Measurements from ENCODE around the gene AOC2. TPM values are rescaled to one million over a fixed set of nuclear protein-coding genes. Genes with fewer than 3 reads are reported as not detected.
"Not testable (repeated sequence)": the region's sequence is repeated elsewhere in the genome, so short reads cannot be mapped to it uniquely, and the experiment has no call there.

The AOC2 gene

GRCh38 chr17:42899981-42900380 is 55.6 kb downstream of the AOC2 start:
- H3K4me3 ChIP-seq (ENCODE audit: low read length); H2AK5ac ChIP-seq (ENCODE audit: low read length); H4K5ac ChIP-seq (ENCODE audit: low read length); H3K27me3 ChIP-seq (ENCODE audit: insufficient read depth, low read length, poor library complexity); H3K27ac ChIP-seq (ENCODE audit: low read depth, low read length); H3K79me1 ChIP-seq (ENCODE audit: low read length); H4K8ac ChIP-seq (ENCODE audit: low read depth, low read length); H3K4me2 ChIP-seq (ENCODE audit: low read length); H3K9ac ChIP-seq (ENCODE audit: low read length); H3K36me3 ChIP-seq (ENCODE audit: control insufficient read depth, insufficient read depth, low read length); H3K79me2 ChIP-seq (ENCODE audit: control insufficient read depth, insufficient read depth, low read length); DNase-seq; H3K4me1 ChIP-seq (ENCODE audit: control insufficient read depth, low read depth, low read length); H3K56ac ChIP-seq (ENCODE audit: low read length); H2BK5ac ChIP-seq (ENCODE audit: low read length); H2BK15ac ChIP-seq (replicated peaks; ENCODE audit: low read depth); H2BK120ac ChIP-seq (ENCODE audit: low read depth, low read length); H3K4ac ChIP-seq (ENCODE audit: low read depth, low read length); H3K18ac ChIP-seq (ENCODE audit: low read length); H3K23ac ChIP-seq (ENCODE audit: low read length): not testable (repeated sequence)
- WGBS (ENCODE audit: extremely low coverage, insufficient coverage, low lambda C conversion rate): no CpG with 5 or more reads among the region's 3 CpGs

Small RNAs within 50 kb of the gene (small RNA-seq; reads per million reads assigned to genes)
- gene MIR6781 (ENCODE audit: insufficient read depth): 0.90 reads per million
- not detected for gene RNU6-287P (ENCODE audit: insufficient read depth)

Measured in mesendoderm (in vitro differentiated cells).